B cell (primary cell): ENCODE measurements around the gene PALLD. TPM values are rescaled to one million over a fixed set of nuclear protein-coding genes. Genes with fewer than 3 reads are reported as not detected.

Source experiments
- ATAC-seq: fragments of 200-7000 bp; cut with Tn5 transposase; one replicate; pipeline ENCODE4 v1.10.0; 2021; ENCODE audit warnings: low read depth, mild to moderate bottlenecking, moderate number of reproducible peaks, moderate library complexity
- CTCF ChIA-PET: fragments of 350-600 bp; sonication (Branson Sonifier 250); formaldehyde crosslinking; loops from one replicate; lab custom pipeline; 2021; ENCODE audit warnings: antibody characterized with exemption, inconsistent platforms; lab: Charles Lee
- POLR2A ChIA-PET: fragments of 350-600 bp; sonication (Branson Sonifier 250); formaldehyde crosslinking; loops from one replicate; lab custom pipeline; 2021; ENCODE audit warnings: antibody characterized with exemption; lab: Charles Lee
- DNase-seq: peaks from one replicate; pipeline ENCODE4 v3.0.0; 2013
- H2AFZ ChIP-seq: 2 replicates; pipeline ENCODE4 v1.6.1; 2012; ENCODE audit warnings: mild to moderate bottlenecking, low read depth, low read length; ENCODE audit not compliant: insufficient read depth, poor library complexity, severe bottlenecking
- H3K27ac ChIP-seq, 2 donors: 1 replicate in 1 of 2; 2 replicates in 1 of 2; pipeline ENCODE4 v1.5.1; 2012 to 2013; ENCODE audit warnings: low read length in 2 of 2, mild to moderate bottlenecking in 2 of 2, moderate library complexity in 1 of 2
- H3K27me3 ChIP-seq, 4 experiments: fragments of 200-600 bp in 1 of 4; sonication (generic) in 1 of 4; replicated peaks in 1 of 4; 1 replicate in 2 of 4; 2 replicates in 2 of 4; pipeline versions ENCODE4 v1.6.1 to v1.7.0; 2013 to 2016; ENCODE audit warnings: low read length in 3 of 4, mild to moderate bottlenecking in 2 of 4, mixed read lengths in 1 of 4, moderate library complexity in 1 of 4; ENCODE audit not compliant: insufficient read depth in 4 of 4, control insufficient read depth in 3 of 4; ENCODE audit errors: control extremely low read depth in 1 of 4
- H3K36me3 ChIP-seq, 2 experiments: replicated peaks in 1 of 2; 1 replicate in 1 of 2; 2 replicates in 1 of 2; pipeline versions ENCODE4 v1.6.1 to v1.7.1; 2013; ENCODE audit warnings: low read length in 1 of 2; ENCODE audit not compliant: insufficient read depth in 2 of 2, control insufficient read depth in 1 of 2; ENCODE audit errors: control extremely low read depth in 1 of 2, extremely low read depth in 1 of 2
- H3K4me1 ChIP-seq, 2 donors: fragments of 200-600 bp in 1 of 2; sonication (generic) in 1 of 2; 1 replicate in 1 of 2; 2 replicates in 1 of 2; pipeline versions ENCODE4 v1.5.1 to v1.6.1; 2013 to 2017; ENCODE audit warnings: low read length in 2 of 2; ENCODE audit not compliant: control insufficient read depth in 2 of 2, insufficient read depth in 2 of 2
- H3K4me2 ChIP-seq: replicated peaks from 2 replicates; pipeline ENCODE3; 2012; ENCODE audit warnings: mild to moderate bottlenecking, low read depth, low read length; ENCODE audit not compliant: poor library complexity, severe bottlenecking
- H3K4me3 ChIP-seq, 5 experiments: fragments of 200-600 bp in 1 of 5; sonication (generic) in 1 of 5; 1 replicate in 3 of 5; 2 replicates in 2 of 5; pipeline versions ENCODE4 v1.5.1 to v1.7.0; 2011 to 2016; ENCODE audit warnings: low read length in 4 of 5, mild to moderate bottlenecking in 4 of 5, low read depth in 2 of 5, control low read depth in 1 of 5, moderate library complexity in 1 of 5; ENCODE audit not compliant: insufficient read depth in 1 of 5; ENCODE audit errors: control extremely low read depth in 1 of 5, extremely low read depth in 1 of 5
- H3K79me2 ChIP-seq: fragments of 200-600 bp; sonication (generic); one replicate; pipeline ENCODE4 v1.6.0; 2016; ENCODE audit warnings: low read length; ENCODE audit not compliant: control insufficient read depth, insufficient read depth
- H3K9ac ChIP-seq: fragments of 200-600 bp; sonication (generic); 2 replicates; pipeline ENCODE4 v1.6.1; 2017; ENCODE audit warnings: mild to moderate bottlenecking, low read length, moderate library complexity
- H3K9me3 ChIP-seq, 3 donors: one replicate each; pipeline versions ENCODE4 v1.6.1 to v1.7.1; 2013; ENCODE audit warnings: low read length in 2 of 3; ENCODE audit not compliant: control insufficient read depth in 2 of 3, insufficient read depth in 1 of 3; ENCODE audit errors: control extremely low read depth in 1 of 3
- H4K20me1 ChIP-seq: 2 replicates; pipeline ENCODE4 v1.6.0; 2012; ENCODE audit warnings: mild to moderate bottlenecking, low read length; ENCODE audit not compliant: insufficient read depth, control insufficient read depth, poor library complexity, severe bottlenecking
- H3K27ac Mint-ChIP-seq: one replicate; pipeline ENCODE4 v1.8.0; 2021; ENCODE audit warnings: mixed read lengths
- H3K27me3 Mint-ChIP-seq: one replicate; pipeline ENCODE4 v1.8.0; 2021; ENCODE audit warnings: mixed read lengths
- H3K4me1 Mint-ChIP-seq: one replicate; pipeline ENCODE4 v1.8.0; 2021; ENCODE audit warnings: mixed read lengths
- H3K4me3 Mint-ChIP-seq: one replicate; pipeline ENCODE4 v1.8.0; 2021; ENCODE audit warnings: mixed read lengths
- H3K9me3 Mint-ChIP-seq: one replicate; pipeline ENCODE4 v1.8.0; 2022; ENCODE audit warnings: mixed read lengths; ENCODE audit not compliant: insufficient read depth
- CTCF ChIP-seq: fragments of 200-600 bp; IDR thresholded peaks from one replicate; pipeline ENCODE4 v1.8.0; 2022; ENCODE audit warnings: antibody characterized with exemption, mild to moderate bottlenecking
- EZH2 ChIP-seq: IDR thresholded peaks from 2 replicates; pipeline ENCODE4 v1.6.1; 2012; ENCODE audit warnings: borderline replicate concordance, low read depth, mild to moderate bottlenecking, moderate library complexity, low read length; ENCODE audit not compliant: insufficient read depth, poor library complexity, severe bottlenecking
- WGBS: methylation state at CpG from one replicate; pipeline ENCODE4 v1.1.5; 2013; ENCODE audit warnings: missing lambda C conversion rate; ENCODE audit not compliant: insufficient coverage; 5-methylcytosine and 5-hydroxymethylcytosine counted together
- intact Hi-C: fragments of 100-400 bp; cut with micrococcal nuclease; formaldehyde crosslinking; loops from one replicate; pipeline ENCODE4 v1.10.0; 2022
- polyA plus RNA-seq: library from polyadenylated mRNA; depleted of rRNA; stranded (reverse); fragments of >200 nt; gene quantifications from 2 replicates; pipeline ENCODE4 v1.2.3, GENCODE V29; 2012
- total RNA-seq, 2 donors: library from RNA; stranded (reverse); fragments of 120-200 nt in 1 of 2; gene quantifications; 1 replicate in 1 of 2; 2 replicates in 1 of 2; pipeline versions ENCODE4 v1.2.3 to v1.2.4, GENCODE V29; 2013 to 2022

Gene PALLD
- total and polyA plus RNA-seq, 2 donors (not counting 1 experiment from before 2014, with no cell fraction given) = 0.63 to 0.71 TPM

GRCh38 chr4:168683595-168683994, 186.7 kb downstream of the PALLD start:
- Histone ChIP-seq H3K4me3 (no peak overlapping the region), H3K27me3 (no peaks in the 10 kb centered on the region), H3K9ac (no peak overlapping the region), H3K4me2 (no peak overlapping the region), H3K4me1 (no peaks in the 10 kb centered on the region), H2AFZ (no peak overlapping the region), H3K9me3 (no peaks in the 10 kb centered on the region), H3K79me2 (no peaks in the 10 kb centered on the region), H3K36me3 (no peaks in the 10 kb centered on the region), H4K20me1 (no peaks in the 10 kb centered on the region), H3K27ac (no peak overlapping the region)
- Mint-ChIP-seq H3K4me3 (no peak overlapping the region), H3K9me3 (no peaks in the 10 kb centered on the region), H3K27ac (no peak overlapping the region), H3K27me3 (no peaks in the 10 kb centered on the region), H3K4me1 (no peaks in the 10 kb centered on the region)
- no peak for ATAC-seq
- no peak for DNase-seq
- intact Hi-C loops = no loop called here
- CTCF ChIA-PET = no interaction called here
- POLR2A ChIA-PET = no interaction called here
- no CpG with 5 or more reads among the region's 1 CpG for WGBS
- TF ChIP-seq CTCF = no peak

GRCh38 chr4:168685136-168685809, 188.4 kb downstream of the PALLD start:
- H3K9me3 Mint-ChIP-seq = no peaks in the 10 kb centered on the region
- no peak overlapping the region for H3K4me3 ChIP-seq

More at GRCh38 chr4:168685136-168685809, 188.4 kb downstream of the PALLD start:
- Mint-ChIP-seq H3K4me3 (no peak overlapping the region), H3K27me3 (peaks cover 4% of the 10 kb centered on the region), H3K27ac (no peak overlapping the region), H3K4me1 (no peaks in the 10 kb centered on the region)
- Histone ChIP-seq H3K4me1 (no peaks in the 10 kb centered on the region), H4K20me1 (no peaks in the 10 kb centered on the region), H3K79me2 (no peaks in the 10 kb centered on the region), H3K27me3 (no peaks in the 10 kb centered on the region), H2AFZ (no peak overlapping the region), H3K4me2 (no peak overlapping the region), H3K9me3 (no peaks in the 10 kb centered on the region), H3K36me3 (no peaks in the 10 kb centered on the region), H3K27ac (no peak overlapping the region), H3K9ac (no peak overlapping the region)
- POLR2A ChIA-PET = no interaction called here
- WGBS = 81% methylated on average over 3 of the region's 8 CpGs
- CTCF ChIA-PET = no interaction called here
- no peak for DNase-seq
- intact Hi-C loops = no loop called here
- TF ChIP-seq EZH2 (no peak), CTCF (no peak)
- no peak for ATAC-seq
